ENCODE measurements around the gene CD34. TPM values are rescaled to one million over a fixed set of nuclear protein-coding genes. Genes with fewer than 3 reads are reported as not detected.
"Not testable (repeated sequence)": the region's sequence is repeated elsewhere in the genome, so short reads cannot be mapped to it uniquely, and the experiment has no call there.

The CD34 gene
- total RNA-seq, 1 donor from 2014 or later, result 69.6 TPM

- Histone ChIP-seq H3K9me3 (replicated peaks) (no peaks in the 10 kb centered on the region), H3K36me3 (peaks cover 4% of the 10 kb centered on the region), H3K27ac (replicated peaks) (peak overlapping the region; percentile 95), H3K4me3 (no peak overlapping the region), H3K4me1 (peaks cover 57% of the 10 kb centered on the region), H3K27me3 (ENCODE audit: low read depth) (no peaks in the 10 kb centered on the region)
- intact Hi-C loops (cut with micrococcal nuclease), result no loop called here
- no peak for DNase-seq
- no peak for TF ChIP-seq CTCF (IDR thresholded peaks at IDR 0.05; ENCODE audit: borderline replicate concordance)
Observed at GRCh38 chr1:207882692-207883091, 28.2 kb downstream of the CD34 start.

GRCh38 chr1:207878939-207879338 is 32.0 kb downstream of the CD34 start:
- H3K4me1 ChIP-seq, result peaks cover 22% of the 10 kb centered on the region
- H3K4me3 ChIP-seq, result no peak overlapping the region
- no peak overlapping the region for H3K27ac ChIP-seq (replicated peaks)
- DNase-seq, result no peak
- H3K9me3 ChIP-seq (replicated peaks), result no peaks in the 10 kb centered on the region
- no peaks in the 10 kb centered on the region for H3K36me3 ChIP-seq
- no peak for TF ChIP-seq CTCF (IDR thresholded peaks at IDR 0.05; ENCODE audit: borderline replicate concordance)
- no peaks in the 10 kb centered on the region for H3K27me3 ChIP-seq (ENCODE audit: low read depth)
- intact Hi-C loops (cut with micrococcal nuclease), result no loop called here

- DNase-seq; H3K4me3 ChIP-seq; H3K9me3 ChIP-seq (replicated peaks); H3K27me3 ChIP-seq (ENCODE audit: low read depth); H3K36me3 ChIP-seq; H3K27ac ChIP-seq (replicated peaks); intact Hi-C loops (cut with micrococcal nuclease): not testable (repeated sequence)
- peaks cover 22% of the 10 kb centered on the region for H3K4me1 ChIP-seq
Observed at GRCh38 chr1:207877914-207878313, 33.0 kb downstream of the CD34 start.

- Histone ChIP-seq H3K27ac (replicated peaks) (no peak overlapping the region), H3K4me1 (peaks cover 20% of the 10 kb centered on the region), H3K27me3 (ENCODE audit: low read depth) (no peaks in the 10 kb centered on the region), H3K36me3 (no peaks in the 10 kb centered on the region), H3K4me3 (no peak overlapping the region), H3K9me3 (replicated peaks) (no peaks in the 10 kb centered on the region)
- peak; percentile 51 for TF ChIP-seq CTCF (IDR thresholded peaks at IDR 0.05; ENCODE audit: borderline replicate concordance)
- DNase-seq, result no peak
- intact Hi-C loops (cut with micrococcal nuclease), result no loop called here
Observed at GRCh38 chr1:207876131-207876530, 34.8 kb downstream of the CD34 start.

GRCh38 chr1:207875532-207875931 is 35.4 kb downstream of the CD34 start:
- H3K4me1 ChIP-seq, result peaks cover 20% of the 10 kb centered on the region
- TF ChIP-seq CTCF (IDR thresholded peaks at IDR 0.05; ENCODE audit: borderline replicate concordance), result no peak
- intact Hi-C loops (cut with micrococcal nuclease), result no loop called here
- no peaks in the 10 kb centered on the region for H3K36me3 ChIP-seq
- no peak overlapping the region for H3K27ac ChIP-seq (replicated peaks)
- no peaks in the 10 kb centered on the region for H3K9me3 ChIP-seq (replicated peaks)
- no peak overlapping the region for H3K4me3 ChIP-seq
- DNase-seq, result no peak
- no peaks in the 10 kb centered on the region for H3K27me3 ChIP-seq (ENCODE audit: low read depth)

- DNase-seq, result no peak
- no peak for TF ChIP-seq CTCF (IDR thresholded peaks at IDR 0.05; ENCODE audit: borderline replicate concordance)
- peak overlapping the region; percentile 36 for H3K27ac ChIP-seq (replicated peaks)
- H3K36me3 ChIP-seq, result no peaks in the 10 kb centered on the region
- no peaks in the 10 kb centered on the region for H3K27me3 ChIP-seq (ENCODE audit: low read depth)
- H3K4me3 ChIP-seq, result no peak overlapping the region
- intact Hi-C loops (cut with micrococcal nuclease), result no loop called here
- peaks cover 36% of the 10 kb centered on the region for H3K4me1 ChIP-seq
- no peaks in the 10 kb centered on the region for H3K9me3 ChIP-seq (replicated peaks)
Observed at GRCh38 chr1:207873055-207873890, 37.7 kb downstream of the CD34 start.
